NCI-H1436 treated with DMSO at 0.1 percent for 48 hours (cell line): ENCODE data around the gene AKAP6.

Source experiments
- DNase-seq: peaks from one replicate; lab custom pipeline; 2025; lab: John Stamatoyannopoulos, UW

AKAP6 gene

GRCh38 chr14:32826404-32827082 lies 497.4 kb downstream of the AKAP6 start:
- DNase-seq: no peak

GRCh38 chr14:32827514-32827913 lies 498.4 kb downstream of the AKAP6 start:
- no peak for DNase-seq

- no peak for DNase-seq
These were observed 506.8 kb downstream of the AKAP6 start for GRCh38 chr14:32835924-32836323.

GRCh38 chr14:32841698-32842097 lies 512.6 kb downstream of the AKAP6 start:
- DNase-seq: no peak

- DNase-seq: no peak
These were observed 517.8 kb downstream of the AKAP6 start for GRCh38 chr14:32846821-32847365.

GRCh38 chr14:32847867-32848266 lies 518.8 kb downstream of the AKAP6 start:
- DNase-seq: no peak

- no peak for DNase-seq
These were observed 536.8 kb downstream of the AKAP6 start for GRCh38 chr14:32865827-32866376.

GRCh38 chr14:32883188-32883587 lies 554.1 kb downstream of the AKAP6 start:
- DNase-seq: no peak
